Activated T-cell treated with anti-CD3 and anti-CD28 coated beads, Interleukin-2, amount 50 U/mL, for 24 hours (primary cell): ENCODE results near the gene PLCB1.
"Not testable (repeated sequence)": the region's sequence is repeated elsewhere in the genome, so short reads cannot be mapped to it uniquely, and the experiment has no call there.

ENCODE experiments used
- DNase-seq: peaks from one replicate; pipeline ENCODE4 v3.0.0-alpha.2; 2020
- H3K27ac Mint-ChIP-seq: 2 replicates; pipeline ENCODE4 v1.8.0; 2020; ENCODE audit warnings: mild to moderate bottlenecking, mixed read lengths
- H3K27me3 Mint-ChIP-seq: 2 replicates; pipeline ENCODE4 v1.8.0; 2020; ENCODE audit warnings: mixed read lengths
- H3K36me3 Mint-ChIP-seq: 2 replicates; pipeline ENCODE4 v1.8.0; 2020; ENCODE audit warnings: low read depth, mixed read lengths
- H3K4me1 Mint-ChIP-seq: 2 replicates; pipeline ENCODE4 v1.8.0; 2020; ENCODE audit warnings: low read depth, mixed read lengths
- H3K4me3 Mint-ChIP-seq: 2 replicates; pipeline ENCODE4 v1.8.0; 2020; ENCODE audit warnings: mild to moderate bottlenecking, moderate library complexity, mixed read lengths
- H3K9me3 Mint-ChIP-seq: 2 replicates; pipeline ENCODE4 v1.8.0; 2020; ENCODE audit warnings: mixed read lengths

The PLCB1 gene

DNA sequence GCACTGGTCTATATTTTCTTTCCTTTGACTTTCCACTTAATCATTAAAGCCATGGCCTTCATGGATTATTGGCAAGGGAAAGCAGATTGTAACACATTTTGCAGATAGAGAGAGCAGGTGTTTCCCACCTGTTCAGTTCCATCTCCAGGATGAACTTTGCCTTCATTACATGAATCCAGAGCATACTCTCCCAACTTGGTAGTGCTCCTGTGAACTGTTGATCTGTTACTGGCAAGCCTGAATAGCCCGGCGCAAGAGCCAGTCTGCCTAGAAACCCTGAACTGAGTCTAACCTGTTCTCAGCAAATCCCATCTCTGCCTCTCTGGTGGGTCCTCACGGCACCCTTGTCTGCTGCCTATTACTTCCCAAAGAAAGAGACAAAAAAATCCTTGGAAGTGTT, 210.3 kb downstream of the PLCB1 start:
- no peak for DNase-seq
- Mint-ChIP-seq H3K4me1 (no peaks in the 10 kb centered on the region), H3K27me3 (no peaks in the 10 kb centered on the region), H3K4me3 (no peak overlapping the region), H3K9me3 (no peaks in the 10 kb centered on the region), H3K27ac (no peak overlapping the region), H3K36me3 (no peaks in the 10 kb centered on the region)

DNA sequence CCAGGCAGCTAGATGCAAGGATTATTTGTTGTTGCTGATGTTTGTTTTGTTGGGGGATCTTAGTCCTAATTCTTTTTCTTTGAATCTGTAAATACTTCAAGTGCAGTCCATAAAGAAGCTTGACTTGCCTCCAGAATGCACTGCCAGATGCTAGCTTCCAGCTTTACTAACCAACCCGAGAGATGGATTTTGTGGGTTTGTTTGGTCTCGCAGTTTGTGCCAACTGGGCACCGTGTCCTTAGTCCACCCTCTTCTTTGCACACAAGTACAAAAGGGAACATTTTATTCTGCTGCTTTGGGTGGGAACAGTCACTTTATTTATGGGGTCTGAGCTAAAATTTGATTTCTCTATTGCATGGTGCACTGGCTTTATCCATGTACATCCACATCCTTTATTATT, 212.0 kb downstream of the PLCB1 start:
- Mint-ChIP-seq H3K9me3 (no peaks in the 10 kb centered on the region), H3K36me3 (no peaks in the 10 kb centered on the region), H3K27ac (no peak overlapping the region), H3K4me1 (no peaks in the 10 kb centered on the region), H3K27me3 (no peaks in the 10 kb centered on the region), H3K4me3 (no peak overlapping the region)
- no peak for DNase-seq

DNA sequence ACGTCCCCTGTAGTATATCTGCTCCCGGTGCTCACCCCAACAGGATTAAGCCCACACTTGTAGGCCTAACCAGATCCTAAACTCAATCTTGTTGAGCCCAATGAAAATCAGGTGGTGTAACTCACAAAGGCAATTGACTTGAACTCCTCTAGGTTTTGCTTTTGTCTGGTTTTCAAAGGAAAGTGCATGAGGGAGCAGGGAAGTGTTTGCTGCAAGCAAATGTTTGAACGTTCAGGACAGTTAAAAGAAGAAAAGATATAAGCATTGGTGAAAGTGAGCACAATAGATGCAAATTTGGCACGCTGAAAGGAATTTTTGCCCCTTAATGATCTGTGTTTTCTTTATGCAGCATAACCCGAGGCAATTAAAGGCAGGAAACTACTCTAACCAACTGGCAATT, 212.6 kb downstream of the PLCB1 start:
- no peaks in the 10 kb centered on the region for H3K4me1 Mint-ChIP-seq

GRCh38 chr20:8346700-8347270, 214.7 kb downstream of the PLCB1 start:
- no peak for DNase-seq
- Mint-ChIP-seq H3K4me1 (no peaks in the 10 kb centered on the region), H3K36me3 (no peaks in the 10 kb centered on the region), H3K4me3 (no peak overlapping the region), H3K27me3 (no peaks in the 10 kb centered on the region), H3K9me3 (no peaks in the 10 kb centered on the region), H3K27ac (no peak overlapping the region)

More for the DNA sequence above, 212.6 kb downstream of the PLCB1 start:
- H3K9me3 Mint-ChIP-seq: no peaks in the 10 kb centered on the region
- no peaks in the 10 kb centered on the region for H3K27me3 Mint-ChIP-seq
- H3K4me3 Mint-ChIP-seq: no peak overlapping the region
- no peaks in the 10 kb centered on the region for H3K36me3 Mint-ChIP-seq
- no peak for DNase-seq
- H3K27ac Mint-ChIP-seq: no peak overlapping the region

- not testable (repeated sequence) for H3K4me3 Mint-ChIP-seq, H3K36me3 Mint-ChIP-seq, H3K9me3 Mint-ChIP-seq, H3K27me3 Mint-ChIP-seq, DNase-seq, H3K27ac Mint-ChIP-seq, H3K4me1 Mint-ChIP-seq
These were observed 218.2 kb downstream of the PLCB1 start for GRCh38 chr20:8350225-8350624.

DNA sequence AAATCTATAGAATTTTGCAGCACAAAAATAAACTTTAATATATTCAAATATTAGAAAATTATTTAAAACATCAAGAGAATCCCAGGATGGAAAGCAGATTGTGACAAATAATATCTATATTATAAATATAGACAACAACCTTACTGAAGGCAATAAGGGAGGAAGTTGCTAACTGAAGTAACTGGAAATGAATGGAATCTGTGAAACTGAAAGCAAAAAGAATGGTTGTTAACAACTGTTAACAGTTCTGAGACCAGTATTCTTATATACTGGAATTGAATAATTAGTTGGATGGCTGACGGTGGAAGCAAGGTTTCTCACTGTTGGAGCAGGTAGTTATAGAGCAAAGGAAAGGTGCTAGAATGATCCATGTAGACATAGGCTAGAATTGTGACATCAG, 220.4 kb downstream of the PLCB1 start:
- Mint-ChIP-seq H3K27ac (no peak overlapping the region), H3K9me3 (no peaks in the 10 kb centered on the region), H3K27me3 (no peaks in the 10 kb centered on the region), H3K4me1 (no peaks in the 10 kb centered on the region), H3K36me3 (no peaks in the 10 kb centered on the region), H3K4me3 (no peak overlapping the region)
- DNase-seq: no peak

- H3K36me3 Mint-ChIP-seq: no peaks in the 10 kb centered on the region
- H3K4me3 Mint-ChIP-seq: no peak overlapping the region
- DNase-seq: no peak
These were observed 221.4 kb downstream of the PLCB1 start for GRCh38 chr20:8353512-8353911.

DNA sequence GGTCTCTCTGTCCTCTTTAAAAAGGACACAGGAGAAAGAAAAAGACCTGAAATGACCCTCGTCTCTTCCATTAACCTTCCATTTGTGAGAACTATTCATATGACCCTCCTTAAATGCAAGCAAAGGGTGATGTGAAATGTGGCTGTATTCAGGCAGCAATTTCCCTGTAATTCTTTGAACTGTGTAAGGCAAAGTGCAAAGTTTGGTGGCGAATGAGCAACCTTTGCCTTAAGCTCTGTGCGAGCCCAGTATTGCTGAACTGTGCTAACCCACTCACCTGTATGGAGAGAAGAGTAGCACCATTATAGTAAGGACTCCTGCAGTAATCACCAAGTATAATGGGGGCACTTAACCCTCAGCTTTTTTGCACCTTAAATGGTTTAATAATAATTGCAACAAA, 223.4 kb downstream of the PLCB1 start:
- no peak for DNase-seq
- Mint-ChIP-seq H3K4me1 (no peaks in the 10 kb centered on the region), H3K36me3 (no peaks in the 10 kb centered on the region), H3K27ac (no peak overlapping the region), H3K27me3 (no peaks in the 10 kb centered on the region), H3K4me3 (no peak overlapping the region), H3K9me3 (no peaks in the 10 kb centered on the region)

More at GRCh38 chr20:8353512-8353911, 221.4 kb downstream of the PLCB1 start:
- H3K27me3 Mint-ChIP-seq: no peaks in the 10 kb centered on the region
- H3K4me1 Mint-ChIP-seq: no peaks in the 10 kb centered on the region
- H3K9me3 Mint-ChIP-seq: no peaks in the 10 kb centered on the region
- H3K27ac Mint-ChIP-seq: no peak overlapping the region

- Mint-ChIP-seq H3K4me3 (no peak overlapping the region), H3K4me1 (peaks cover 13% of the 10 kb centered on the region), H3K9me3 (no peaks in the 10 kb centered on the region), H3K27ac (no peak overlapping the region), H3K36me3 (no peaks in the 10 kb centered on the region), H3K27me3 (no peaks in the 10 kb centered on the region)
- DNase-seq: no peak
These were observed 224.7 kb downstream of the PLCB1 start for GRCh38 chr20:8356806-8357205.

DNA sequence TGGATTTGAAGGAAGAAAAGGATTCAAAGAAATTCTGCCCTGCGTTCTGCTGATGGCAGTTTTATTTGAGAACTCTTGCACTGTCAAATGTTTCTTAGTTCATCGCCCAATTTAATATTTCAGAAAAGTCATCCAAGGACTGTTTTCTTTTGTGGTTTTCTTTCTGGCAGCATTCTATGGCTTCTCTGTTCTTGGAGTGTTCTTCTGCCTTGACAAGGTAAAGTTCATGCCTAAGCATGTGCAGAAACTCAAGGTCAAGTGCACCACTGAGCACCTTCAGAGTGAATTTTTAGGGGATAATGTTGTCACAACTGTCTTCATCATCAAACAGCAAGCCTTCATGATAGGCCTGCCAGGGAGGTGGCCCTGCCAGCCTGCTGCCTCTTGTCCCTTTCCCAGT, 225.6 kb downstream of the PLCB1 start:
- Mint-ChIP-seq H3K4me1 (peaks cover 14% of the 10 kb centered on the region), H3K27me3 (no peaks in the 10 kb centered on the region), H3K4me3 (no peak overlapping the region), H3K9me3 (no peaks in the 10 kb centered on the region), H3K36me3 (no peaks in the 10 kb centered on the region), H3K27ac (no peak overlapping the region)
- DNase-seq: no peak

DNA sequence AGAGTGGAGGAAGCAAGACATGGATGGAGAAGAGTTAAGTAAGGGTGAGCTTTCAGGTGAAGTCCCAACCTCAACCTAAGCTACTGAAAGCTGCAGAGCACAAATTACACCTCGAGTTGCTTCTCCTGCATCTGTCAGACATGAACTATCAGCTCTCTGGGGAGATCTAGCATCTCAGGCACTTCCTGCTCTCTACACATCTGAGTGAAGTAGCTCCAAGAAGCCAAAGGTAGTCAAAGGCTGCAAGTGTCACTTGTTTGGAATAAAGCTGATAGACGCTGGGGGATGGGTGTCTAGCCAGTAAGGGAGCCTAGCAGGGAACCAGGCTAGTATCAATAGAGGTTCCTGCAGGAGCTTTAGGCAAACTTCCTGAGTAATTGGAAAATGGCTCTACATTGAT, 228.0 kb downstream of the PLCB1 start:
- H3K36me3 Mint-ChIP-seq: no peaks in the 10 kb centered on the region
- no peak overlapping the region for H3K4me3 Mint-ChIP-seq
- no peak overlapping the region for H3K27ac Mint-ChIP-seq
- no peak for DNase-seq
- peaks cover 14% of the 10 kb centered on the region for H3K4me1 Mint-ChIP-seq
- H3K9me3 Mint-ChIP-seq: no peaks in the 10 kb centered on the region
- H3K27me3 Mint-ChIP-seq: peaks cover 5% of the 10 kb centered on the region

DNA sequence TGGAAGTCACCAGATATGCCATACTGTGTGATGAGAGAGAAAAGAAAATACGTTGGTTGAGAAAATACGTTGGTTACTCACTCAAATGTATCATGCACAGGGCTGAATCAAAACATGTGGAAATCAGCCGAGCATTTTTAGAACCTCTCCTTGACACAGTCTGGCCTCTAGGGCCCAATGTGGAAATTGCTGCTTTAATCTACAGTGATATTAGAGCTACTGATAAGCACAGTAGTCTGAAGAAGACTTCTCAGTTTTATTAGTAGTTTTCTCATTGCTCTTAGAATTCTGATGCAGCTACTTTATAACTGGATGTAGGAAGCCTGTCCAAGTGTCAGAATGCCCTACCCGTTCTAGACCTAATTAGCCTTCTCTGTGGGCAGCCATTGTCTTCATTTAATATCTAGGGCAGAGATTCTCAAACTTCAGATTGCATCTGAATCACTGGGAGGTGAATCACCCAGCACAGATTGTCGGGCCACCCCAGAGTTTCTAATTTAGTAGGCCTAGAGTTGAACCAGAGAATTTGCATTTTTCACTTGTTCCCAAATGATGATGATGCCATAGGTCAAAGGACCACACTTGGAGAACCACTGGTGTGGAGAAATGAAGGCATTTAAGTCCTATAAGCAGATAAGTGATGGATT, 229.1 kb downstream of the PLCB1 start:
- Mint-ChIP-seq H3K4me1 (peaks cover 14% of the 10 kb centered on the region), H3K4me3 (no peak overlapping the region), H3K27ac (no peak overlapping the region), H3K9me3 (no peaks in the 10 kb centered on the region), H3K27me3 (peaks cover 5% of the 10 kb centered on the region), H3K36me3 (no peaks in the 10 kb centered on the region)
- no peak for DNase-seq

DNA sequence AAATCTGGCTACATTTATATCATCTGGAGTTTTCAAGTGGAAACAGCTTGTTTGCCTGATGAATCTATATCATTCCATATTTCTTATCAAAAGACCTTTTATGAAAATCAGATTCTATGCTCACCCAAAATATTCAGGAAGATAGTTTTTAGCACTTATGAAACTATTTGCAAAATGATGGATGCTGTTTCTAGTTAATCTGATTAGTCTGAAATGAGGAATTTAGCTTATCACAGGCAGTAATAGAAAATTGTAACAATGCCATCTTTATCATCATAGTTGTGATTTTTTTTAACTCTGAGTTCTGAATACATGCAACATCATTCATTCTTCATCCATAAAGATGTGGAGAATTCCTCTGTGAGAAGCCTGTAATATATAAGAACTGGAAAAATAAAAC, 229.7 kb downstream of the PLCB1 start:
- Mint-ChIP-seq H3K4me3 (no peak overlapping the region), H3K27me3 (peaks cover 5% of the 10 kb centered on the region), H3K9me3 (no peaks in the 10 kb centered on the region), H3K27ac (no peak overlapping the region), H3K4me1 (peaks cover 14% of the 10 kb centered on the region), H3K36me3 (no peaks in the 10 kb centered on the region)
- no peak for DNase-seq

- H3K27me3 Mint-ChIP-seq: peaks cover 5% of the 10 kb centered on the region
These were observed 230.4 kb downstream of the PLCB1 start for GRCh38 chr20:8362457-8362856.

GRCh38 chr20:8363970-8364733, 232.1 kb downstream of the PLCB1 start:
- Mint-ChIP-seq H3K4me3 (no peak overlapping the region), H3K9me3 (no peaks in the 10 kb centered on the region), H3K27ac (no peak overlapping the region), H3K27me3 (peaks cover 9% of the 10 kb centered on the region), H3K36me3 (no peaks in the 10 kb centered on the region), H3K4me1 (peaks cover 25% of the 10 kb centered on the region)
- no peak for DNase-seq

More at GRCh38 chr20:8362457-8362856, 230.4 kb downstream of the PLCB1 start:
- Mint-ChIP-seq H3K36me3 (no peaks in the 10 kb centered on the region), H3K4me1 (peaks cover 14% of the 10 kb centered on the region), H3K4me3 (no peak overlapping the region), H3K27ac (no peak overlapping the region), H3K9me3 (no peaks in the 10 kb centered on the region)
- no peak for DNase-seq
